ENCODE measurements around the gene MFSD6.

- TF ChIP-seq, protein P1, sequence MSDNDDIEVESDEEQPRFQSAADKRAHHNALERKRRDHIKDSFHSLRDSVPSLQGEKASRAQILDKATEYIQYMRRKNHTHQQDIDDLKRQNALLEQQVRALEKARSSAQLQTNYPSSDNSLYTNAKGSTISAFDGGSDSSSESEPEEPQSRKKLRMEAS (IDR thresholded peaks at IDR 0.05; ENCODE audit: low read depth): no peak
- no peak for TF ChIP-seq TAF1 (IDR thresholded peaks at IDR 0.05; ENCODE audit: borderline replicate concordance, low read depth, low read length)
- TF ChIP-seq, protein P2, sequence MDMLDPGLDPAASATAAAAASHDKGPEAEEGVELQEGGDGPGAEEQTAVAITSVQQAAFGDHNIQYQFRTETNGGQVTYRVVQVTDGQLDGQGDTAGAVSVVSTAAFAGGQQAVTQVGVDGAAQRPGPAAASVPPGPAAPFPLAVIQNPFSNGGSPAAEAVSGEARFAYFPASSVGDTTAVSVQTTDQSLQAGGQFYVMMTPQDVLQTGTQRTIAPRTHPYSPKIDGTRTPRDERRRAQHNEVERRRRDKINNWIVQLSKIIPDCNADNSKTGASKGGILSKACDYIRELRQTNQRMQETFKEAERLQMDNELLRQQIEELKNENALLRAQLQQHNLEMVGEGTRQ (IDR thresholded peaks at IDR 0.05; ENCODE audit: borderline replicate concordance, low read depth, low read length): no peak
- TF ChIP-seq POLR2AphosphoS5 (IDR thresholded peaks at IDR 0.05; ENCODE audit: low read depth, low read length): no peak
- TF ChIP-seq FOXJ3 (CRISPR knock-in tag; IDR thresholded peaks at IDR 0.05): no peak
- no peak for TF ChIP-seq CTCF (IDR thresholded peaks at IDR 0.05)
- TF ChIP-seq RFX5 (IDR thresholded peaks at IDR 0.05; ENCODE audit: low read length): no peak
- TF ChIP-seq TCF12 (IDR thresholded peaks at IDR 0.05): no peak
- TF ChIP-seq MXI1 (IDR thresholded peaks at IDR 0.05; ENCODE audit: low read depth, low read length): no peak
- TF ChIP-seq, protein P3, sequence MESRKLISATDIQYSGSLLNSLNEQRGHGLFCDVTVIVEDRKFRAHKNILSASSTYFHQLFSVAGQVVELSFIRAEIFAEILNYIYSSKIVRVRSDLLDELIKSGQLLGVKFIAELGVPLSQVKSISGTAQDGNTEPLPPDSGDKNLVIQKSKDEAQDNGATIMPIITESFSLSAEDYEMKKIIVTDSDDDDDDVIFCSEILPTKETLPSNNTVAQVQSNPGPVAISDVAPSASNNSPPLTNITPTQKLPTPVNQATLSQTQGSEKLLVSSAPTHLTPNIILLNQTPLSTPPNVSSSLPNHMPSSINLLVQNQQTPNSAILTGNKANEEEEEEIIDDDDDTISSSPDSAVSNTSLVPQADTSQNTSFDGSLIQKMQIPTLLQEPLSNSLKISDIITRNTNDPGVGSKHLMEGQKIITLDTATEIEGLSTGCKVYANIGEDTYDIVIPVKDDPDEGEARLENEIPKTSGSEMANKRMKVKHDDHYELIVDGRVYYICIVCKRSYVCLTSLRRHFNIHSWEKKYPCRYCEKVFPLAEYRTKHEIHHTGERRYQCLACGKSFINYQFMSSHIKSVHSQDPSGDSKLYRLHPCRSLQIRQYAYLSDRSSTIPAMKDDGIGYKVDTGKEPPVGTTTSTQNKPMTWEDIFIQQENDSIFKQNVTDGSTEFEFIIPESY (IDR thresholded peaks at IDR 0.05; ENCODE audit: borderline replicate concordance, low read depth): no peak
- TF ChIP-seq GABPA (IDR thresholded peaks at IDR 0.05; ENCODE audit: low read depth): no peak
- TF ChIP-seq SIN3A (IDR thresholded peaks at IDR 0.05; ENCODE audit: borderline replicate concordance, low read depth, low read length): no peak
- TF ChIP-seq MEF2A (IDR thresholded peaks at IDR 0.05; ENCODE audit: borderline replicate concordance, low read depth): no peak
These were observed 97.5 kb downstream of the MFSD6 start for GRCh38 chr2:190505696-190506095.
